Immature natural killer cell (primary cell): Measurements from ENCODE around the gene TSTD2. TPM values are rescaled to one million over a fixed set of nuclear protein-coding genes. Genes with fewer than 3 reads are reported as not detected.
A peak's percentile ranks its signal among the peaks of the same experiment; 100 is the strongest.
"Not testable (repeated sequence)": the region's sequence is repeated elsewhere in the genome, so short reads cannot be mapped to it uniquely, and the experiment has no call there.

Source experiments
- DNase-seq, 3 donors: peaks; one replicate each; pipeline ENCODE4 v3.0.0; 2022; ENCODE audit warnings: mixed read lengths in 1 of 3
- H3K27ac Mint-ChIP-seq, 6 donors: one replicate each; pipeline ENCODE4 v1.8.0; 2020; ENCODE audit warnings: mixed read lengths in 6 of 6, mild to moderate bottlenecking in 5 of 6, inconsistent platforms in 4 of 6, moderate library complexity in 3 of 6
- H3K27me3 Mint-ChIP-seq, 3 donors: one replicate each; pipeline ENCODE4 v1.8.0; 2020 to 2021; ENCODE audit warnings: low read depth in 3 of 3, mild to moderate bottlenecking in 3 of 3, mixed read lengths in 3 of 3, moderate library complexity in 3 of 3, inconsistent platforms in 1 of 3
- H3K36me3 Mint-ChIP-seq, 3 donors: one replicate each; pipeline ENCODE4 v1.8.0; 2020; ENCODE audit warnings: mixed read lengths in 3 of 3, inconsistent platforms in 2 of 3, mild to moderate bottlenecking in 2 of 3
- H3K4me1 Mint-ChIP-seq, 2 donors: one replicate each; pipeline ENCODE4 v1.8.0; 2020; ENCODE audit warnings: inconsistent platforms in 2 of 2, mild to moderate bottlenecking in 2 of 2, mixed read lengths in 2 of 2, moderate library complexity in 1 of 2
- H3K4me3 Mint-ChIP-seq, 5 donors: one replicate each; pipeline ENCODE4 v1.8.0; 2020; ENCODE audit warnings: mild to moderate bottlenecking in 5 of 5, mixed read lengths in 5 of 5, inconsistent platforms in 3 of 5, moderate library complexity in 3 of 5
- H3K9me3 Mint-ChIP-seq, 6 donors: one replicate each; pipeline ENCODE4 v1.8.0; 2020; ENCODE audit warnings: mild to moderate bottlenecking in 6 of 6, mixed read lengths in 6 of 6, inconsistent platforms in 4 of 6, moderate library complexity in 3 of 6
- polyA plus RNA-seq, 3 donors: library from polyadenylated mRNA; unstranded; fragments of 300-500 nt; fragmentation: Illumina TruSeq; gene quantifications; one replicate each; pipeline ENCODE4 v1.2.3, GENCODE V29; 2021

Gene TSTD2
- polyA plus RNA-seq, 3 donors from 2014 or later = 9.8 to 10.5 (median 10.0) TPM

GRCh38 chr9:97623946-97624345, 9.2 kb downstream of the TSTD2 start:
- H3K4me3 Mint-ChIP-seq = no peak overlapping the region
- peaks cover 0 to 3% of the 10 kb centered on the region in 2 donors for H3K4me1 Mint-ChIP-seq
- H3K27me3 Mint-ChIP-seq = peaks cover 0 to 1% (median 0%) of the 10 kb centered on the region in 3 donors
- H3K9me3 Mint-ChIP-seq = no peaks in the 10 kb centered on the region
- DNase-seq = no peak
- no peak overlapping the region for H3K27ac Mint-ChIP-seq
- H3K36me3 Mint-ChIP-seq = peaks cover 0 to 36% (median 18%) of the 10 kb centered on the region in 3 donors

GRCh38 chr9:97622483-97622882, 10.7 kb downstream of the TSTD2 start:
- peaks cover 0 to 40% (median 23%) of the 10 kb centered on the region in 3 donors for H3K36me3 Mint-ChIP-seq
- not testable (repeated sequence) for H3K9me3 Mint-ChIP-seq

GRCh38 chr9:97620063-97620462, 13.1 kb downstream of the TSTD2 start:
- not testable (repeated sequence) for H3K9me3 Mint-ChIP-seq, H3K4me1 Mint-ChIP-seq, H3K27me3 Mint-ChIP-seq, H3K4me3 Mint-ChIP-seq, H3K27ac Mint-ChIP-seq, DNase-seq
- H3K36me3 Mint-ChIP-seq = peaks cover 0 to 39% (median 25%) of the 10 kb centered on the region in 3 donors

More at GRCh38 chr9:97622483-97622882, 10.7 kb downstream of the TSTD2 start:
- not testable (repeated sequence) for H3K27ac Mint-ChIP-seq, H3K4me1 Mint-ChIP-seq, H3K27me3 Mint-ChIP-seq, DNase-seq, H3K4me3 Mint-ChIP-seq

- Mint-ChIP-seq H3K27ac (no peak overlapping the region), H3K36me3 (peaks cover 0 to 28% (median 17%) of the 10 kb centered on the region in 3 donors)
These were observed 15.2 kb downstream of the TSTD2 start for GRCh38 chr9:97617939-97618416.

GRCh38 chr9:97615439-97616072, 17.6 kb downstream of the TSTD2 start:
- peaks cover 0 to 6% of the 10 kb centered on the region in 2 donors for H3K4me1 Mint-ChIP-seq
- H3K4me3 Mint-ChIP-seq = no peak overlapping the region
- peak; percentile 47 to 60 (median 52) for DNase-seq
- peak overlapping the region in 2 of 6 donors; percentile 23 to 45 for H3K27ac Mint-ChIP-seq
- H3K36me3 Mint-ChIP-seq = peaks cover 4 to 31% (median 24%) of the 10 kb centered on the region in 3 donors
- H3K9me3 Mint-ChIP-seq = no peaks in the 10 kb centered on the region
- H3K27me3 Mint-ChIP-seq = peaks cover 0 to 2% (median 1%) of the 10 kb centered on the region in 3 donors

More at GRCh38 chr9:97617939-97618416, 15.2 kb downstream of the TSTD2 start:
- Mint-ChIP-seq H3K4me3 (no peak overlapping the region), H3K9me3 (no peaks in the 10 kb centered on the region), H3K4me1 (peaks cover 0 to 6% of the 10 kb centered on the region in 2 donors), H3K27me3 (peaks cover 0 to 2% (median 1%) of the 10 kb centered on the region in 3 donors)
- DNase-seq = no peak

GRCh38 chr9:97604901-97605645, 28.1 kb downstream of the TSTD2 start:
- Mint-ChIP-seq H3K27me3 (peaks cover 0 to 2% (median 0%) of the 10 kb centered on the region in 3 donors), H3K4me1 (no peaks in the 10 kb centered on the region), H3K4me3 (no peak overlapping the region), H3K36me3 (peaks cover 20 to 52% (median 28%) of the 10 kb centered on the region in 3 donors), H3K9me3 (peaks cover 0 to 2% (median 0%) of the 10 kb centered on the region in 6 donors), H3K27ac (peak overlapping the region in 1 of 6 donors; percentile 20)
- DNase-seq = no peak

- Mint-ChIP-seq H3K4me3 (no peak overlapping the region), H3K4me1 (peaks cover 8% of the 10 kb centered on the region in 2 donors), H3K9me3 (peaks cover 0 to 2% (median 0%) of the 10 kb centered on the region in 6 donors), H3K27ac (no peak overlapping the region), H3K36me3 (peaks cover 20 to 50% (median 28%) of the 10 kb centered on the region in 3 donors), H3K27me3 (peaks cover 0 to 2% (median 0%) of the 10 kb centered on the region in 3 donors)
- DNase-seq = no peak
These were observed 30.7 kb downstream of the TSTD2 start for GRCh38 chr9:97602430-97602829.

- Mint-ChIP-seq H3K36me3 (peaks cover 20 to 41% (median 25%) of the 10 kb centered on the region in 3 donors), H3K27me3 (peaks cover 0 to 2% (median 0%) of the 10 kb centered on the region in 3 donors), H3K9me3 (no peaks in the 10 kb centered on the region), H3K4me3 (no peak overlapping the region), H3K27ac (peak overlapping the region in 1 of 6 donors; percentile 36), H3K4me1 (peaks cover 8% of the 10 kb centered on the region in 2 donors)
- DNase-seq = no peak
These were observed 31.8 kb downstream of the TSTD2 start for GRCh38 chr9:97601228-97601898.

GRCh38 chr9:97600531-97601227, 32.5 kb downstream of the TSTD2 start:
- Mint-ChIP-seq H3K27me3 (peaks cover 0 to 2% (median 0%) of the 10 kb centered on the region in 3 donors), H3K27ac (no peak overlapping the region), H3K4me1 (peaks cover 8% of the 10 kb centered on the region in 2 donors), H3K9me3 (no peaks in the 10 kb centered on the region), H3K36me3 (peaks cover 20 to 39% (median 25%) of the 10 kb centered on the region in 3 donors), H3K4me3 (no peak overlapping the region)
- no peak for DNase-seq

- Mint-ChIP-seq H3K36me3 (peaks cover 20 to 31% (median 25%) of the 10 kb centered on the region in 3 donors), H3K4me3 (no peak overlapping the region), H3K27me3 (peaks cover 0 to 2% (median 0%) of the 10 kb centered on the region in 3 donors), H3K4me1 (peaks cover 8% of the 10 kb centered on the region in 2 donors), H3K9me3 (no peaks in the 10 kb centered on the region), H3K27ac (no peak overlapping the region)
- no peak for DNase-seq
These were observed 33.8 kb downstream of the TSTD2 start for GRCh38 chr9:97599314-97599846.

GRCh38 chr9:97598461-97599288, 34.5 kb downstream of the TSTD2 start:
- peak overlapping the region; percentile 36 to 71 (median 64) for H3K4me3 Mint-ChIP-seq
- no peaks in the 10 kb centered on the region for H3K9me3 Mint-ChIP-seq
- H3K27me3 Mint-ChIP-seq = peaks cover 0 to 2% (median 0%) of the 10 kb centered on the region in 3 donors
- DNase-seq = peak; percentile 59 to 68 (median 66)
- peak overlapping the region in 5 of 6 donors; percentile 38 to 66 (median 60) for H3K27ac Mint-ChIP-seq
- H3K4me1 Mint-ChIP-seq = peaks cover 8% of the 10 kb centered on the region in 2 donors
- H3K36me3 Mint-ChIP-seq = peaks cover 20 to 31% (median 25%) of the 10 kb centered on the region in 3 donors

GRCh38 chr9:97596906-97597305, 36.3 kb downstream of the TSTD2 start:
- H3K4me3 Mint-ChIP-seq = no peak overlapping the region
- H3K4me1 Mint-ChIP-seq = peaks cover 8% of the 10 kb centered on the region in 2 donors
- H3K36me3 Mint-ChIP-seq = peaks cover 13 to 19% (median 14%) of the 10 kb centered on the region in 3 donors
- DNase-seq = no peak
- no peak overlapping the region for H3K27ac Mint-ChIP-seq
- no peaks in the 10 kb centered on the region for H3K9me3 Mint-ChIP-seq
- H3K27me3 Mint-ChIP-seq = peaks cover 0 to 3% (median 0%) of the 10 kb centered on the region in 3 donors
